GM12872 (cell line): ENCODE measurements around the gene FAM177B.

Experiments
- TF ChIP-seq, protein P1 (sequence below): IDR thresholded peaks from 3 replicates; pipeline ENCODE4 v1.5.1; 2011; ENCODE audit warnings: low read depth, mild to moderate bottlenecking, low read length, moderate library complexity; ENCODE audit not compliant: insufficient read depth

Gene FAM177B

GRCh38 chr1:222728746-222729145, 8.3 kb upstream of the FAM177B start:
- TF ChIP-seq, protein P1, sequence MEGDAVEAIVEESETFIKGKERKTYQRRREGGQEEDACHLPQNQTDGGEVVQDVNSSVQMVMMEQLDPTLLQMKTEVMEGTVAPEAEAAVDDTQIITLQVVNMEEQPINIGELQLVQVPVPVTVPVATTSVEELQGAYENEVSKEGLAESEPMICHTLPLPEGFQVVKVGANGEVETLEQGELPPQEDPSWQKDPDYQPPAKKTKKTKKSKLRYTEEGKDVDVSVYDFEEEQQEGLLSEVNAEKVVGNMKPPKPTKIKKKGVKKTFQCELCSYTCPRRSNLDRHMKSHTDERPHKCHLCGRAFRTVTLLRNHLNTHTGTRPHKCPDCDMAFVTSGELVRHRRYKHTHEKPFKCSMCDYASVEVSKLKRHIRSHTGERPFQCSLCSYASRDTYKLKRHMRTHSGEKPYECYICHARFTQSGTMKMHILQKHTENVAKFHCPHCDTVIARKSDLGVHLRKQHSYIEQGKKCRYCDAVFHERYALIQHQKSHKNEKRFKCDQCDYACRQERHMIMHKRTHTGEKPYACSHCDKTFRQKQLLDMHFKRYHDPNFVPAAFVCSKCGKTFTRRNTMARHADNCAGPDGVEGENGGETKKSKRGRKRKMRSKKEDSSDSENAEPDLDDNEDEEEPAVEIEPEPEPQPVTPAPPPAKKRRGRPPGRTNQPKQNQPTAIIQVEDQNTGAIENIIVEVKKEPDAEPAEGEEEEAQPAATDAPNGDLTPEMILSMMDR, result no peak

GRCh38 chr1:222730866-222731265, 6.1 kb upstream of the FAM177B start:
- TF ChIP-seq, protein P1, result no peak

GRCh38 chr1:222732216-222733159, 4.5 kb upstream of the FAM177B start:
- TF ChIP-seq, protein P1, result no peak

DNA sequence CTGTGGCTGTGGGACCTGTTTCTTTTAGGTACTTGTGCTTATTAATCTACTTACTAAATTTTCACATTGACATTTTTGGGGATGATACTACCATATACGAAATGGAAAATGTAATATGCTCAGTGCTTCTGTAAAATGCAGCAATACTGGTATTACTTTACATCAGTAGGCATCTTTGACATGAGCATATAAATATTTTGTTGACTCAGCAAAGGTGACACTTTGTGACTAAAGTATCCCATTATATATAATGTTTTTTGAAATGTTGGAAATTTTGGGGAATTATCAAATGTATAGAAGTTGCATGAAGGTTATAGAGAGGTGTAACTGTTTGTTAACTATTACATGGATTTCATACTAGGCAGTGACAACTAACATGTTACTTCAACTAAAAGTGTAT, 2.3 kb upstream of the FAM177B start:
- TF ChIP-seq, protein P1, result no peak

DNA sequence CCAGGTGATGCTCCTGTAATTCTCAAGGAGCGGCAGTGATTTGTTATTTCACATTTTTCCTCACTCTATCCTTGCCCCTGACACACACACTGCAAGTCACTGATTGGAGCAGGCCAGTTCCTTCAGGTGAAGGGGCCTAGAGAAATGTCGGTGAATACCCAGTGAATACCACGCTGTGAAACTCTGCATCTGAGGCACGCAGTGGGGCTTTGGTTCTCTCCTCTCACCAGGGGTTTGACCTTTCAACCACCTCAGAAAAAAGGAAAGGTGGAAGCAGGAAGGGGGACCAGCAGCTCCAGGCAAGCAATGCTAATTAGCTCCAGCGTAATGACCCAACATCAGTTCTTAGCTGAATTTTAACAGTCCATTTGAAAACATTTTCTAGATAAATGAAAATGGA, 532 bp upstream of the FAM177B start:
- TF ChIP-seq, protein P1, result no peak

DNA sequence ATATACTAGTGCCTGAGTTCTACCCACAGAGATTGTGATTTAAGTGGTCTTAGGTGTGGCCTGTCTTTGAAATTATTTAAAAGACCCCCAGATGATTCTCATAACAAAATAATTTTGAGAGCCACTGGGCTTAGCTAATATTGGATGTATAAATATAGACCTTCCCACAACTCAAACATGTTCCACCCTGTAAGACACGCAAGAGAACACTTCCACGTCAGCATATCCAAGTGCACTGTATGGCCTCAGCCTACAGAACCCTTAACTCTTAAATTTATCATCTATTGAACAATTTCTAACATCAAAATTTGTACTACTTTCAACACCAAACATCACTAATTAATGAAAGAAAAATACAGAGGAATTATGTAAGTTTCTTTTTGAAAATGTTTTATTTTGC, 2.5 kb downstream of the FAM177B start:
- TF ChIP-seq, protein P1, result no peak

GRCh38 chr1:222739929-222740328, 2.9 kb downstream of the FAM177B start:
- TF ChIP-seq, protein P1, result no peak
